GM12874 (cell line): ENCODE data around the gene NEIL3.

Source experiments
- CTCF ChIP-seq: IDR thresholded peaks from 2 replicates; pipeline ENCODE4 v1.5.1; 2011; ENCODE audit warnings: low read depth, mild to moderate bottlenecking, control low read depth, low read length, moderate library complexity; ENCODE audit not compliant: insufficient read depth

NEIL3 gene

DNA sequence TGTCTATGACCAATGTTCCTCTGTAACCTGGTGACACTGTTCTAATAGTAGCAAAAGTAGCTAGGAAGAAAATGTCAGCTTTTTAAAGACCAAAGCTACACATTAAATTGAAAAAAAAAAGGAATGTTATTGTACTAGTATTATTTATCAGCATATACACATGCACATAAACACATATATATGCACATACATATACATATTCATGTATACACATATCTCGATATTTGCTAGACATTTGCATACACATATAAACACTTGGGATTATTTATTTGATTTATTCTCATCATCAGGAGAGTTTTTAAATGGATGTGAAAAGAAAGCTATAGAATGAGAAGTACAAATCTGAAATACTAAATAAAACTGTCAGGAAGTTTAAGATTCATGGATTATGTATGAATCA, 21.3 kb upstream of the NEIL3 start:
- no peak for TF ChIP-seq CTCF

DNA sequence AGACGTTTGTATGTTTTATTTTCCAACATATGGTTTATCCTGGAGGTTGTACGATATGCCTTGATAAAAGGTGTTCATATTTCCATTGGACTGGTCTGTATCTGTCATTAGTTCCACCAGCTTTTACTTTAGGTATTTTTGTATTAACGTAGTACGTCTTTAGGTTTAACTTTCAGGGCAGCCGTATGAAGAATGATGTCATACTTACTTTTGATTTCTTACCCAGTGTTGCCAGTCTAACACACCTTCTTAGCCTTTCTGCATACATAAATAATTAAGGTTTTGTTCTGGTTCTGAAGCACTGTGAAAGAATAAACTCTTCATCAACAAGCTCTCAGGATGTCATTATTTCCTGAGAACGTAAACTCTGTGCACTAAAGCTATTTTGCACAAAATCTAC, 18.9 kb upstream of the NEIL3 start:
- no peak for TF ChIP-seq CTCF

- no peak for TF ChIP-seq CTCF
Measured at GRCh38 chr4:177292171-177292570, 17.5 kb upstream of the NEIL3 start.

GRCh38 chr4:177293208-177294033, 16.3 kb upstream of the NEIL3 start:
- no peak for TF ChIP-seq CTCF

DNA sequence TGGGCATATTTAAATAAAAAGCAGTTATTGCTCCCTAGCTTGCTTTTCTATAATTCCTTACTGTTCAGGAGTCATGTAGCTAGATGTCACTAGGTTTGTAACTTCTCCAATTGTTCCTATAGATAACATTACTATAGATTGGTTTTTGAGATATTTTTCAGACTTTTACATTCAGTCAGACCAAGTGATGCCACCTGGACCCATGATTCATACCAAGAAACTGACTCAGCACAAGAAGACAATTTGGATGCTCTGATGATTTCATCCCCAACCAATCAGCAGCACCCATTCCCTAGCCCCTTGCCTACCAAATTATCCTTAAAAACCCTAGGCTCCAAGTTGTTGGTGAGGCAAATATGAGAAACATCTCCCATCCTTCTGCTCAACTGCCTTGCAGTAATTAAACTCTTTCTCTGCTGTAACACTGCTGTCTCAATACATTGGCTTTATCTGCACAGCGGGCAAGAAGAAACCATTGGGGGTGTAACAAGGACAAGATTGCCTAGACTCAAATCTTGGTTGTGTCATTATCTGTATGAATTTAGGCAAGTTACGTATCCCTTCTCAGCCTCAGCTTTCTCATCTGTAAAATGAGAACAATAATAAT, 11.8 kb upstream of the NEIL3 start:
- TF ChIP-seq CTCF, result no peak

- no peak for TF ChIP-seq CTCF
Measured at GRCh38 chr4:177301126-177301639, 8.5 kb upstream of the NEIL3 start.

DNA sequence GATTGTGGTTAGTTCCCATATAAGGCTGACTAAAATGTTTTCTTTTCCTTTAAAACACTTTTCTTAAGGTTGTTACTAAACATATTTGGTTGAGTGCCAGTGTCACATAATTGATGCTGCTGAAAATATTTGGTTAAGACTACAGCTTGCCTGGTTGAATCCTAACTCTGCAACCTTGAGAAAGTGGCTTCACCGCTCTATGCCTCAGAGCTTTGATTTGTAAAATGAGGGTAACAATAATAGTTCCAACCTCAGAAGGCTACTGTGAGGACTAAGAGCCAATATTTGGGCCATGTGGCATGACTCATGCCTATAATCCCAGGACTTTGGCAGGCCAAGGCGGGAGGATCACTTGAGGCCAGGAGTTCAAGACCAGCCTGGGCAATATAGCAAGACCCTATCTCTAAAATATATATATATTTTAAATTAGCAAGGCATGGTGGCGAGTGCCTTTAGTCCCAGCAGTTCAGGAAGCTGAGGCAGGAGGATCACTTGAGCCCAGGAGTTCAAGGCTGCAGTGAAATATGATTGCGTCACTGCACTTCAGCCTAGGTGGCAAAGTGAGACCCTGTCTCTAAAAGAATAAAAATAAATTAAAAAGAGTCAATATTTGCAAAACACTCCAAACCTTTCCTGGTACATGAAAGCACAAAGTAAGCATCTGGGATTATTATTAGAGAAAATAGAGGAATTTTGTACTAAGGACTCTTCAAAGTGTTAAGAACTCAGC, 7.1 kb upstream of the NEIL3 start:
- TF ChIP-seq CTCF, result no peak
